SU-DHL-6 (cell line): Measurements from ENCODE around the gene KLHL42.

Experiments used
- H2AFZ ChIP-seq: fragments of 200-600 bp; sonication (generic); 2 replicates; pipeline ENCODE4 v1.6.1; 2014; ENCODE audit warnings: low read depth, mild to moderate bottlenecking, moderate library complexity, mixed read lengths, antibody characterized with exemption, low read length; ENCODE audit not compliant: severe bottlenecking
- H3F3A ChIP-seq: fragments of 200-600 bp; shearing (Covaris generic); 2 replicates; pipeline ENCODE4 v1.6.0; 2016; ENCODE audit warnings: antibody characterized with exemption, mild to moderate bottlenecking; ENCODE audit not compliant: insufficient read depth
- H3K27ac ChIP-seq: fragments of 200-600 bp; sonication (generic); 2 replicates; pipeline ENCODE4 v1.5.1; 2016; ENCODE audit warnings: low read depth, mild to moderate bottlenecking, low read length, moderate library complexity, mixed read lengths
- H3K27me3 ChIP-seq: fragments of 200-600 bp; sonication (generic), shearing (Covaris generic); 2 replicates; pipeline ENCODE4 v1.6.0; 2014; ENCODE audit warnings: mild to moderate bottlenecking, low read length
- H3K36me3 ChIP-seq: fragments of 200-600 bp; sonication (generic); 2 replicates; pipeline ENCODE4 v1.6.1; 2014; ENCODE audit warnings: mild to moderate bottlenecking, low read length, mixed read lengths
- H3K4me2 ChIP-seq: fragments of 300-600, 200-600 bp; shearing (Covaris generic), sonication (generic); 2 replicates; pipeline ENCODE4 v1.6.0; 2014; ENCODE audit warnings: low read length, low read depth, mild to moderate bottlenecking; ENCODE audit not compliant: poor library complexity, severe bottlenecking
- H3K4me3 ChIP-seq: fragments of 200-600 bp; sonication (generic); 2 replicates; pipeline ENCODE4 v1.5.1; 2014; ENCODE audit warnings: antibody characterized with exemption, low read length, mild to moderate bottlenecking, mixed read lengths; ENCODE audit not compliant: insufficient read depth, poor library complexity, severe bottlenecking
- H3K79me2 ChIP-seq: fragments of 200-600 bp; sonication (generic); 2 replicates; pipeline ENCODE4 v1.6.1; 2014; ENCODE audit warnings: mild to moderate bottlenecking, low read length, moderate library complexity; ENCODE audit not compliant: insufficient read depth
- H3K9ac ChIP-seq: fragments of 200-600 bp; sonication (generic); 2 replicates; pipeline ENCODE4 v1.7.0; 2014; ENCODE audit warnings: mild to moderate bottlenecking, low read length
- H3K9me2 ChIP-seq: fragments of 200-600 bp; sonication (generic); replicated peaks from 2 replicates; pipeline ENCODE4 v1.6.1; 2014; ENCODE audit warnings: low read length; ENCODE audit not compliant: insufficient read depth
- H3K9me3 ChIP-seq: fragments of 200-600 bp; sonication (generic); 2 replicates; pipeline ENCODE4 v1.6.1; 2014; ENCODE audit warnings: low read length, mixed read lengths; ENCODE audit not compliant: insufficient read depth
- H4K20me1 ChIP-seq: fragments of 200-600 bp; sonication (generic); 2 replicates; pipeline ENCODE4 v1.6.1; 2014; ENCODE audit warnings: low read depth, mild to moderate bottlenecking, antibody characterized with exemption, low read length, moderate library complexity, mixed read lengths
- EZH2phosphoT487 ChIP-seq: fragments of 200-600 bp; sonication (generic), shearing (Covaris generic); conservative IDR thresholded peaks from 2 replicates; pipeline ENCODE4 v1.6.1; 2018; ENCODE audit warnings: mild to moderate bottlenecking, antibody characterized with exemption, low read length, moderate library complexity, mixed read lengths
- TF ChIP-seq, protein P1 (sequence below): fragments of 200-600 bp; sonication (generic); IDR thresholded peaks from one replicate; pipeline ENCODE4 v1.5.1; 2017; ENCODE audit warnings: antibody characterized with exemption, mild to moderate bottlenecking, low read length, moderate library complexity; ENCODE audit not compliant: insufficient read depth, poor library complexity, severe bottlenecking

KLHL42 gene

DNA sequence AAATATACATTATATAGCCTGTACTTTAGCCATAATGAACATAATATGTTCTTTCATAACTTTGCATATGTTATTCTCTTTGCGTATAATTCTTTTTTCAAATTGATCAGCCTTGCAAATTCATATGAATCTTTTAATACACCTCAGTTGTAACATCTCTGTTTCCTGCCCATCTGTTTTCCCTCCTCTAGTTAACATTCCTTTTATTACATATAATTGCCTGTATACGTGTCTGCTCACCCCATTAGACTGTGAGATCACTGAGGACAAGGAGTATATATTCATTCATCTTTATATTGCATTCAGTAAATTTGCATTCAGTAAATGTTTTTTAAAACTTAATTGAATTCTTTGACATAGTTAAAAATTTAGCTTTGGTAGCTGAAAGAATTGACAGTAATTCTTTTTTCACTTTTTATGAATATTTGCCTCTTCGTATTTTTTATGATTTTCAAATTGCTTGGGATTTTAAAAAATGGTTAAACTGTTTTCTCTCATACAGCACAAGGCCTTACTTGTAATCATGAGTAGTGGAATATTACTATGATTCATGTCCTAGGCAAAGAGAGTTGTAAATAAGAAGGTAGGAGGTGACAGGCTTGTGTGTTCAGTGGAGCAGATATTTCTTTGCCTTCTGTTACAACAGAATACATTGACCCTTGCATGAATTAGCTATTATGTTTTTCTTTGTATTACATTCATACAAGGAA lies 32.8 kb upstream of the KLHL42 start:
- no peaks in the 10 kb centered on the region for H3K9me3 ChIP-seq
- no peaks in the 10 kb centered on the region for H3K9me2 ChIP-seq
- no peak overlapping the region for H2AFZ ChIP-seq
- no peaks in the 10 kb centered on the region for H3K27me3 ChIP-seq
- no peaks in the 10 kb centered on the region for H3K36me3 ChIP-seq
- no peaks in the 10 kb centered on the region for H3K79me2 ChIP-seq
- H3K27ac ChIP-seq, result no peak overlapping the region
- no peaks in the 10 kb centered on the region for H4K20me1 ChIP-seq
- no peak for TF ChIP-seq EZH2phosphoT487
- TF ChIP-seq, protein P1, sequence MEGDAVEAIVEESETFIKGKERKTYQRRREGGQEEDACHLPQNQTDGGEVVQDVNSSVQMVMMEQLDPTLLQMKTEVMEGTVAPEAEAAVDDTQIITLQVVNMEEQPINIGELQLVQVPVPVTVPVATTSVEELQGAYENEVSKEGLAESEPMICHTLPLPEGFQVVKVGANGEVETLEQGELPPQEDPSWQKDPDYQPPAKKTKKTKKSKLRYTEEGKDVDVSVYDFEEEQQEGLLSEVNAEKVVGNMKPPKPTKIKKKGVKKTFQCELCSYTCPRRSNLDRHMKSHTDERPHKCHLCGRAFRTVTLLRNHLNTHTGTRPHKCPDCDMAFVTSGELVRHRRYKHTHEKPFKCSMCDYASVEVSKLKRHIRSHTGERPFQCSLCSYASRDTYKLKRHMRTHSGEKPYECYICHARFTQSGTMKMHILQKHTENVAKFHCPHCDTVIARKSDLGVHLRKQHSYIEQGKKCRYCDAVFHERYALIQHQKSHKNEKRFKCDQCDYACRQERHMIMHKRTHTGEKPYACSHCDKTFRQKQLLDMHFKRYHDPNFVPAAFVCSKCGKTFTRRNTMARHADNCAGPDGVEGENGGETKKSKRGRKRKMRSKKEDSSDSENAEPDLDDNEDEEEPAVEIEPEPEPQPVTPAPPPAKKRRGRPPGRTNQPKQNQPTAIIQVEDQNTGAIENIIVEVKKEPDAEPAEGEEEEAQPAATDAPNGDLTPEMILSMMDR, result no peak
- no peak overlapping the region for H3K9ac ChIP-seq
- H3K4me2 ChIP-seq, result no peak overlapping the region
- no peaks in the 10 kb centered on the region for H3F3A ChIP-seq
- no peak overlapping the region for H3K4me3 ChIP-seq

- no peak overlapping the region for H2AFZ ChIP-seq
- H3K9me3 ChIP-seq, result no peaks in the 10 kb centered on the region
- H3K27me3 ChIP-seq, result no peaks in the 10 kb centered on the region
- no peaks in the 10 kb centered on the region for H3K9me2 ChIP-seq
- no peak overlapping the region for H3K4me2 ChIP-seq
- no peak overlapping the region for H3K27ac ChIP-seq
- H4K20me1 ChIP-seq, result no peaks in the 10 kb centered on the region
- H3K4me3 ChIP-seq, result no peak overlapping the region
- H3F3A ChIP-seq, result peaks cover 5% of the 10 kb centered on the region; the same call in 1 of the 2 replicates
- no peak overlapping the region for H3K9ac ChIP-seq
- no peaks in the 10 kb centered on the region for H3K79me2 ChIP-seq
- peaks cover 16% of the 10 kb centered on the region for H3K36me3 ChIP-seq
- TF ChIP-seq, protein P1, result no peak
- no peak for TF ChIP-seq EZH2phosphoT487
These were observed 28.5 kb upstream of the KLHL42 start for GRCh38 chr12:27751386-27752047.

DNA sequence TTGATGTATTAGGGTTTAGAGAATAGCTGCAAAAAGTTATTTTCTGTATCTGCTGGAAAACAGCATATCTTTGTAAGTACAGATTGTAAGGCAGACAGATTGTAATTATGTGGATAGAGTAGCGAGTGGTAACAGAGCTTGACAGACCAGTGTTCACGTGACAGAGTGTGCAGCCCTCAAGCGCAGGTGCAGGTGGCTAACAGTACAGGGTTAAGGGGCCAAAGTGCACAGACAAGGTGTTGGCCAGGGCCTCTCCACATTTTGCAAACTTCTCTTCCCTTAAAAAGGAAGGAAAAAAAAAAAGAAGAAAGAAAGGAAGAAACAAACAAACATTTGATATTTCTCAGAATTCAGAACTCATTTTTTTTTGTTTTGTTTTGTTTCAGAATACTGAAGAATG lies 25.2 kb upstream of the KLHL42 start:
- no peak overlapping the region for H3K27ac ChIP-seq
- TF ChIP-seq, protein P1, result no peak
- no peak for TF ChIP-seq EZH2phosphoT487
- H3K4me2 ChIP-seq, result no peak overlapping the region
- no peaks in the 10 kb centered on the region for H4K20me1 ChIP-seq
- H3K4me3 ChIP-seq, result no peak overlapping the region
- H3K79me2 ChIP-seq, result no peaks in the 10 kb centered on the region
- peaks cover 17% of the 10 kb centered on the region for H3K36me3 ChIP-seq
- H3F3A ChIP-seq, result peaks cover 10% of the 10 kb centered on the region; the same call in 1 of the 2 replicates
- no peak overlapping the region for H2AFZ ChIP-seq
- H3K9ac ChIP-seq, result no peak overlapping the region
- no peaks in the 10 kb centered on the region for H3K9me3 ChIP-seq
- no peaks in the 10 kb centered on the region for H3K9me2 ChIP-seq
- no peaks in the 10 kb centered on the region for H3K27me3 ChIP-seq
